ENCODE data around the gene CATSPERD.

- TF ChIP-seq REST (IDR thresholded peaks at IDR 0.05; ENCODE audit: insufficient read depth in 1 of 2, low read depth in 2 of 2, low read length in 2 of 2) (no peak), POLR2AphosphoS5 (IDR thresholded peaks at IDR 0.05; ENCODE audit: low read depth, low read length) (no peak), SIN3A (IDR thresholded peaks at IDR 0.05; ENCODE audit: borderline replicate concordance, insufficient read depth, low read length) (no peak)
Measured at GRCh38 chr19:5683177-5683886, 37.1 kb upstream of the CATSPERD start.
